Motor neuron (in vitro differentiated cells): ENCODE results near the gene METAP1. TPM values are rescaled to one million over a fixed set of nuclear protein-coding genes. Genes with fewer than 3 reads are reported as not detected.
"Not testable (repeated sequence)": the region's sequence is repeated elsewhere in the genome, so short reads cannot be mapped to it uniquely, and the experiment has no call there.

ENCODE experiments used
- ATAC-seq, 8 experiments: fragments of 200-7000 bp; cut with Tn5 transposase; replicated peaks in 6 of 8; 2 replicates each; pipeline ENCODE4 v1.8.0; 2021; ENCODE audit warnings: mild to moderate bottlenecking in 8 of 8, moderate library complexity in 8 of 8
- H3K27ac ChIP-seq, 2 donors: fragments of 250-450 bp; sonication (Bioruptor Pico); 2 replicates each; pipeline ENCODE4 v1.9.0; 2021; ENCODE audit warnings: antibody characterized with exemption in 2 of 2, mild to moderate bottlenecking in 2 of 2, moderate library complexity in 1 of 2
- H3K4me1 ChIP-seq, 2 donors: fragments of 250-450 bp; sonication (Bioruptor Pico); replicated peaks in 1 of 2; 2 replicates each; pipeline ENCODE4 v1.6.1; 2021; ENCODE audit warnings: antibody characterized with exemption in 2 of 2, mild to moderate bottlenecking in 2 of 2, moderate library complexity in 1 of 2
- H3K4me3 ChIP-seq, 5 donors: fragments of 250-450 bp; sonication (Bioruptor Pico); 2 replicates each; pipeline ENCODE4 v1.9.0; 2021; ENCODE audit warnings: antibody characterized with exemption in 5 of 5, mild to moderate bottlenecking in 5 of 5, moderate library complexity in 4 of 5
- WGBS, 10 experiments: fragments of 450-650 bp; shearing (Covaris generic); methylation state at CpG; one replicate each; pipeline ENCODE4 v1.0.0; 2022; 5-methylcytosine and 5-hydroxymethylcytosine counted together
- in situ Hi-C, 9 experiments: fragments of 400-800 bp; cut with MboI; loops; one replicate each; pipeline ENCODE4 v1.15.0; 2021; ENCODE audit warnings: low sequenced_read_pairs in 9 of 9, low pct_unique_long_range_greater_than_20kb in 2 of 9; ENCODE audit not compliant: unreplicated experiment in 9 of 9
- total RNA-seq, 8 experiments: library from RNA; unstranded; fragments of 300-600 nt; gene quantifications; 2 replicates each; pipeline versions ENCODE4 v1.2.3 to v1.2.4, GENCODE V29; 2022

METAP1 gene
- total RNA-seq, 8 experiments from 2014 or later = 20.3 to 35.3 (median 30.3) TPM

- H3K4me3 ChIP-seq = no peak overlapping the region
- no peak overlapping the region for H3K27ac ChIP-seq
- no peaks in the 10 kb centered on the region for H3K4me1 ChIP-seq
- WGBS, 10 experiments = 20 to 100% (median 83%) methylated on average over 1 to 4 of the region's 4 CpGs; no CpG with 5 or more reads in 1 of the 10 experiments
- peak in 1 of 8 experiments; percentile 39 for ATAC-seq
- in situ Hi-C loops = no loop called here
Observed at GRCh38 chr4:98976716-98977115, 18.8 kb upstream of the METAP1 start.

- Histone ChIP-seq H3K4me1 (no peaks in the 10 kb centered on the region), H3K27ac (no peak overlapping the region), H3K4me3 (no peak overlapping the region)
- 0 to 100% (median 92%) methylated on average over 1 to 7 of the region's 7 CpGs for WGBS, 10 experiments
- no peak for ATAC-seq
- in situ Hi-C loops = no loop called here
Observed at GRCh38 chr4:98977557-98977956, 18.0 kb upstream of the METAP1 start.

GRCh38 chr4:98987720-98988119 is 7.8 kb upstream of the METAP1 start:
- H3K4me1 ChIP-seq = peaks cover 0 to 2% of the 10 kb centered on the region in 2 donors
- no peak overlapping the region for H3K4me3 ChIP-seq
- in situ Hi-C loops = no loop called here
- ATAC-seq = peak in 1 of 8 experiments; percentile 45
- no peak overlapping the region for H3K27ac ChIP-seq
- 22 to 89% (median 50%) methylated on average over 1 to 2 of the region's 2 CpGs; no CpG with 5 or more reads in 1 of the 10 experiments for WGBS, 10 experiments

GRCh38 chr4:98992835-98993234 is 2.7 kb upstream of the METAP1 start:
- H3K4me3 ChIP-seq, in situ Hi-C loops, ATAC-seq, H3K27ac ChIP-seq, H3K4me1 ChIP-seq: not testable (repeated sequence)
- WGBS, 10 experiments = 67 to 100% (median 90%) methylated on average over 1 to 2 of the region's 2 CpGs; no CpG with 5 or more reads in 5 of the 10 experiments

- Histone ChIP-seq H3K4me3 (no peak overlapping the region), H3K4me1 (peaks cover 0 to 8% of the 10 kb centered on the region in 2 donors), H3K27ac (no peak overlapping the region)
- in situ Hi-C loops = no loop called here
- no peak for ATAC-seq
- 66 to 100% (median 100%) methylated on average over 1 to 6 of the region's 39 CpGs; no CpG with 5 or more reads in 4 of the 10 experiments for WGBS, 10 experiments
Observed at GRCh38 chr4:98993419-98994071, 2.0 kb upstream of the METAP1 start.

GRCh38 chr4:98994474-98995182 is 893 bp upstream of the METAP1 start:
- Histone ChIP-seq H3K4me1 (peaks cover 0 to 8% of the 10 kb centered on the region in 2 donors), H3K27ac (peak overlapping the region; percentile 13 to 63), H3K4me3 (peak overlapping the region; percentile 63 to 98 (median 92))
- in situ Hi-C loops = no loop called here
- no peak for ATAC-seq
- WGBS, 10 experiments = 3 to 70% (median 44%) methylated on average over 4 to 12 of the region's 17 CpGs; no CpG with 5 or more reads in 1 of the 10 experiments

GRCh38 chr4:98996056-98996764 is 689 bp downstream of the METAP1 start:
- WGBS, 10 experiments = 0 to 20% (median 3%) methylated on average over 1 to 8 of the region's 57 CpGs; no CpG with 5 or more reads in 1 of the 10 experiments
- ATAC-seq = peak; percentile 0 to 2 (median 0)
- in situ Hi-C loops = no loop called here
- H3K27ac ChIP-seq = peak overlapping the region; percentile 88
- peak overlapping the region; percentile 63 to 98 (median 92) for H3K4me3 ChIP-seq
- peaks cover 0 to 8% of the 10 kb centered on the region in 2 donors for H3K4me1 ChIP-seq

GRCh38 chr4:98996765-98997068 is 1.2 kb downstream of the METAP1 start:
- WGBS, 10 experiments = 26 to 100% (median 42%) methylated on average over 1 to 5 of the region's 5 CpGs
- no peak for ATAC-seq
- peaks cover 0 to 8% of the 10 kb centered on the region in 2 donors for H3K4me1 ChIP-seq
- in situ Hi-C loops = no loop called here
- no peak overlapping the region for H3K27ac ChIP-seq
- H3K4me3 ChIP-seq = peak overlapping the region; percentile 63 to 98 (median 92)

- in situ Hi-C loops = no loop called here
- Histone ChIP-seq H3K4me3 (no peak overlapping the region), H3K27ac (no peak overlapping the region), H3K4me1 (peaks cover 1 to 9% of the 10 kb centered on the region in 2 donors)
- WGBS, 10 experiments = 61 to 100% (median 79%) methylated on average over 2 to 6 of the region's 6 CpGs; no CpG with 5 or more reads in 1 of the 10 experiments
- ATAC-seq = no peak
Observed at GRCh38 chr4:98997166-98997565, 1.6 kb downstream of the METAP1 start.

- peaks cover 6 to 14% of the 10 kb centered on the region in 2 donors for H3K4me1 ChIP-seq
- H3K4me3 ChIP-seq = no peak overlapping the region
- no peak overlapping the region for H3K27ac ChIP-seq
- in situ Hi-C loops = no loop called here
- 70 to 100% (median 100%) methylated on average over 1 to 3 of the region's 7 CpGs; no CpG with 5 or more reads in 7 of the 10 experiments for WGBS, 10 experiments
- no peak for ATAC-seq
Observed at GRCh38 chr4:98998551-98998950, 3.0 kb downstream of the METAP1 start.

GRCh38 chr4:99002279-99002678 is 6.8 kb downstream of the METAP1 start:
- 47 to 100% (median 67%) methylated on average over 2 to 3 of the region's 3 CpGs for WGBS, 10 experiments
- ATAC-seq = peak in 1 of 8 experiments; percentile 25
- in situ Hi-C loops = no loop called here

GRCh38 chr4:99008051-99008450 is 12.5 kb downstream of the METAP1 start:
- no peak for ATAC-seq
- H3K4me1 ChIP-seq = no peaks in the 10 kb centered on the region
- WGBS, 10 experiments = 84 to 100% (median 100%) methylated on average over 2 of the region's 2 CpGs; no CpG with 5 or more reads in 1 of the 10 experiments
- in situ Hi-C loops = no loop called here
- H3K27ac ChIP-seq = no peak overlapping the region
- no peak overlapping the region for H3K4me3 ChIP-seq

More at GRCh38 chr4:99002279-99002678, 6.8 kb downstream of the METAP1 start:
- Histone ChIP-seq H3K27ac (no peak overlapping the region), H3K4me1 (peaks cover 6% of the 10 kb centered on the region in 2 donors), H3K4me3 (no peak overlapping the region)

GRCh38 chr4:99011910-99012309 is 16.4 kb downstream of the METAP1 start:
- ATAC-seq = no peak
- Histone ChIP-seq H3K4me1 (no peaks in the 10 kb centered on the region), H3K27ac (no peak overlapping the region), H3K4me3 (no peak overlapping the region)
- WGBS, 10 experiments = 72 to 100% (median 78%) methylated on average over 3 to 4 of the region's 4 CpGs
- in situ Hi-C loops = no loop called here
